GM19324 (cell line): ENCODE measurements around the gene STRN.
"Not testable (repeated sequence)": the region's sequence is repeated elsewhere in the genome, so short reads cannot be mapped to it uniquely, and the experiment has no call there.

Source experiments
- ATAC-seq: cut with Tn5 transposase; IDR thresholded peaks from one replicate; pipeline ENCODE4 v1.9.1; 2021; ENCODE audit warnings: mild to moderate bottlenecking, moderate library complexity; ENCODE audit not compliant: unreplicated experiment, low FRiP score

The STRN gene

DNA sequence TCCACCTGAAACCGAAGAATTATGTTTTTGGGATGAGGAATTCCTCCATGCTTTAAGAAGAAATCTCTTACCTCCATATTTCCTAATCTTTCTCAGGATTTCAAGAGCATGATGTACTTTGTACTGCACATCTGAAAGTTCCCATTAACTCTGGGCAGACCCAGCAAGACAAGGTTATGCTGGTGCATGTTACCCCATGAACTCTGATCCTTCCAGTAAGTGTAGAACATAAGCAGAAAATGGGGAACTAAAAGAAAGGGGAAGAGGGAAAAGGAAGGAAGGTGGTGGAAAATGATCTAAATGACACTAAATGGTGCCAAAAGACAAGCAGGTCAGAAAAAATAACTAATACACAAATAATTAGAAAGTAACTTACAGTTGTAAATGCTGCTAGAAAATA, 50.7 kb downstream of the STRN start:
- no peak for ATAC-seq

DNA sequence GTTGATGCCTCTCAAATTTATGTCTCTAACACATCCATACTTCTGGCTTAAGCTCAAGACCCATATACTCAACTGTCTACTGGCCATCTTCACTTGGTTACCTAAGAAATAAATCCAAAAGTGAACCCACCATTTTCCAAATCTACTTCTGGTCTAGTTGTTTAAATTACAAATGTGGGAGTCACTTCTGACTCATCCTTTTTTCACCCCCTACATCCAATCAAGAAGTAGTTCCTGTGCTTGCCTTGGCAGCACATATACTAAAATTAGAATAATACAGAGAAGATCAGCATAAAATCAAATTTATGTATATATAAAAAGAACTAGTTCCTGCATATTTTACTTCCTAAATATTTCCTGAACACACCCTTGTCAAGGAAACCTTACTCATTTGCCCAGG, 53.6 kb downstream of the STRN start:
- ATAC-seq, result no peak

DNA sequence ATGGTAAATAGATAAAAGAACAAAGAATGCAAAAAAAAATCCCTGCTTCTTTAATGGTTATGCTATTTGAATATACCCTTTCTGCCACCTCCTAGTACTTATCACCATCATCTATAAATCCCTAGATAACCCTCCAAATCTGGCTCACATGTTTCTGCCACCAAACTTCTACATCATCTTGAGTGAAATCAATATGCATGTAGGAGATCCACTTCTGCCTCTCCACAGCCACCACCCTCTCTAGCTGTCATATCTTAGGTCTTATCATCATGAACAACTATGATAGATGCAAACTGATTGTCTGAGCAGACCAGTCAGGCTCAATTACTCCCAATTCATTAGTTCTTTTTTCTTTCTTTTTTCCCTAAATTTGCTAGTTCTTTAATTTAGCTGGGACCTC, 55.3 kb downstream of the STRN start:
- no peak for ATAC-seq

DNA sequence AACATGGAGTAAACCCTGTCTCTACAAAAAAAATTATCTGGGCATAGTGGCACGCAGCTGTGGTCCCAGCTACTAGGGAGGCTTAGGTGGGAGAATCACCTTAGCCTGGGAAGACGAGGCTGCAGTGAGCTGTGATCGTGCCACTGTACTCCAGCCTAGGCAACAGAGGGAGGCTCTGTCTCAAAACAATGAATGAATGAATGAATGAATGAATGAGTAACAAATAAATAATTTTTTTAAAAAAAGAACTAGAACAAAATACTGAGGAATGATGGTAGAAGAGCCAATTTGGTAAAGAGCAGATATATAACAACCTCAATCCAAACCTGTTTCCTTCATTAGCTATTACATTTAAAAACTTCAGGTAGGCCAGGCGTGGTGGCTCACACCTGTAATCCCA, 60.1 kb downstream of the STRN start:
- no peak for ATAC-seq

DNA sequence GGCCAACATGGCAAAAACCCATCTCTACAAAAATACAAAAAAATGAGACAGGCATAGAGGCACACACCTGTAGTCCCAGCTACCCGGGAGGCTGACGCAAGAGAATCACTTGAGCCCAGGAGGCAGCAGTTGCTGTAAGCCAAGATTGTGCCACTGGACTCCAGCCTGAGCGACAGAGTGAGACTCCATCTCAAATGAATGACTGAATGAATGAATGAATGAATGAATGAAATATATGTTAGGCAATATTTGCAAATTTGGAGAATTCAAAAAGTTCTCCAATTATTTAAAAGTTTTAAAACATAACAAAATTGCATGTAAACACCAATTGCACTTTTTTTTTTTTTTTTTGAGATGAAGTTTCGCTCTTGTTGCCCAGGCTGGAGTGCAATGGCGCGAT, 61.7 kb downstream of the STRN start:
- ATAC-seq, result no peak

DNA sequence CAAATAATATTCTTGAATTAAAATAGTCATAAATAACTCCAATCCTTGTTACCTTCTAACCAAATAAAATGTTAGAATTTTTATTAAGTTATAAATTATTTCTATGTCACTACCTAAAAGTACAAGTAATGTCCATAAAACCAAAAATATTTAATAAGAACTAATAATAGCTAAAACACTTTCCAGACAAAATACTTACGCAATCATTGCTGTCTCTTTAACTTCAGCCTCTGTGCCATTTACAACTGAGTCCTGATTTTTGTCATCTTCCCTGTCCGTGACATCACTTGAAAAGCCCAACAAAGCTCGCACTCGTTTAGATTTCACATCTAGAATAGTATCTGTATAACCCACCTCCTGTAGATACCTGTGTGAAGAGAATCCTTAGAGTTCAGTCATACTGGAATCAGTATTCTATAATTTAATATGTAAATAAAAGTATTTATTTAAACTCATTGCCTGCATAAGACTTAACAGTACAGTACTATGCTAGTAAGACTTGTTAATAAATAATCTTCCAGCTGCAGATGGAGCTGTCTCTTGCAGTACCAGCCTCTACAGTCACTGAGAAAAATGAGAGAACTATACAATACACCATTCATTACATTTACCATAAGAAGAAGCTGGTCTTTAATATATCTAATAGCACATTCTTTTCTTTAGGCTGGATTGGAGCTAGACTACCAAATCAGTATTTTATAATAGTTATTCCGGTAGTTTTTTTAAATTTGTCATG, 63.8 kb downstream of the STRN start:
- ATAC-seq, result no peak

DNA sequence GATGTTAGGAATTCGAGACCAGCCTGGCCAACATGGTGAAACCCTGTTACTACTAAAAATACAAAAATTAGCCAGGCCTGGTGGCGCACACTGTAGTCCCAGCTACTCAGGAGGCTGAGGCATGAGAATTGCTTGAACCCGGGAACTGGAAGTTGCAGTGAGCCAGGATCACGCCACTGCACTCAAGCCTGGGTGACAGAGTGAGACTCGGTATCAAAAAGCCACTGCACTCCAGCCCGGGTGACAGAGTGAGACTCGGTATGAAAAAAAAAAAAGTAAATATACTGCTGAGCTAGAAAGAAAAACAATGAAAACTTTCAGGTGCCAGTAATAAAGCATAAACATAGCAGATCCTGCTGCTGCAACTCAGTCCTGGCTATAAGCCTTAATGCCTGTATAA, 73.5 kb downstream of the STRN start:
- no peak for ATAC-seq

DNA sequence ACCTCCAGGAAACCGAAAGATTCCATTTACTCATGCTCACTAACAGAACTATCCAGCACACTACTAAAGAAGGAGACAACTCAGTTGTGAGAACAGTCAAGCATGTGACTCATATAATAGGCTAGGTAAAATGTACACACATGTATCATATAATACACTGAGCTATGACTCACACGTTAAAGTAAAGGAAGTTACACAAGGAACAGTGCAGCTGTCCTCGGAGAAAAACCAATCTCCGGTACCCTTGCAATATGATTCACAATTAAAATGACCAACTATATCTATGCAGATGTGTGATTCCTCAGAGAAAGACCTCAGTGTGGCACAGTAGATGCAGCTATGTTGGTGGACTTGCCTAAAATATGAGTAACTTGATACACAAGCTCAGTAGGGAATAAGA, 76.5 kb downstream of the STRN start:
- no peak for ATAC-seq

DNA sequence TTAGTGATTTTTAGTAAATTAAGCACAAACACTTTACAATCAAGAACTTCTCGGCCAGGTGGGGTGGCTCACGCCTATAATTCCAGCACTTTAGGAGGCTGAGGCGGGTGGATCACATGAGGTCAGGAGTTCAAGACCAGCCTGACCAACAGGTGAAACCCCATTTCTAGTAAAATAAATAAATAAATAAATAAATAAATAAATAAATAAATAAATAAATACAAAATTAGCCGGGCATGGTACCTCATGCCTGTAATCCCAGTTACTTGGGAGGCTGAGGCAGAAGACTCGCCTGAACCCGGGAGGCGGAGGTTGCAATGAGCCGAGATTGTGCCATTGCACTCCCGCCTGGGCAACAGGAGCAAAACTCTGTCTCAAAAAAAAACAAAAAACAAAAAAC, 79.2 kb downstream of the STRN start:
- not testable (repeated sequence) for ATAC-seq

DNA sequence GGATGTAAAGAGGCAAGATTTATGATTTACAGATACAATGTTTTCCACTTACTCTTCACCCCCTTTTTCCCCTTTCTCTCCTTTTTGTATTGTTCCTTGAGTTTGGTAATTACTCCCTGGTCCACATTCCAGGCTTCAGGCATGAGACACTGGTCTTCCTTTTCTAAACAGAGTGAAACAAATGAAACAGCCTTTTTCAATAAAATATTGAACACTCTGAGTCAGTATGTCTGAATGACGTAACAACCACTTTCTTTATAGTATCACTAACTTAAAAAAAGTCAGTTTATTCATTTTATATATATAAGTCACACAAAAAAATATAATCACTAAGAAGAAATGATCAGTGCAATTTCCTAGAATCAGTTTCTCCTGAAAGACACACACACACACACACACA, 79.7 kb downstream of the STRN start:
- no peak for ATAC-seq

DNA sequence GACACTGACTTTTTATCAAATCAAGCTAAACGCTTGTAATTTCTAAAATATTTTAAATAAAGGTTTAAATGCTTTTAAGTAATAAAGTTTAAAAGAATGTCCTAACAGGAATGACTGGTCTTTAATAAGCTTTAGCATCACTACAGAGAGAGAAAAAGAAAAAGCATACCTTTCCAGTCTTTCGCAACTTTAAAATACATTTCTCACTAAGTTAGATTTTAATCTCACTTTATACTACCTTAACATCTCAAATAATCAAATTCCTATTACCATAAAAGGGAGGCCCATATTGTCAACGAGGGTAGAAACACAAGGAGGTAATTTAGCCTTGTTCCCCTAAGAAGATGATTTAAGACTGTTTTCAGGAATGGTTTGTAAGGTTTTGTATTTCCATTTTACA, 80.7 kb downstream of the STRN start:
- ATAC-seq, result no peak

DNA sequence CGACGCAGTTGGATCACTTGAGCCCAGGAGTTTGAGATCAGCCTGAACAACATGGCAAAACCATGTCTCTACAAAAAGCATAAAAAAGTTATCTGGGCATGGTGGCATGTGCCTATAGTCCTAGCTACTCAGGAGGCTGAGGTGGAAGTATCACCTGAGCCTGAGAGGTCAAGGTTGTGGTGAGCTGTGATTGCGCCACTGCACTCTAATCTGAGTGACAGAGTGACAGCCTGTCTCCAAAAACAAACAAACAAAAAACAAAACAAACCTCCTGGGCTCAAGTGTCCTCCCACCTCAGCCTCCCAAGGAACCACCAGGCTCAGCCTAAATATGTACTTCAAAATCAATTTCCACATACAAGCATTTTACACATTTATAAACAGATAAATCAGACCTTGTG, 83.8 kb downstream of the STRN start:
- ATAC-seq, result no peak

DNA sequence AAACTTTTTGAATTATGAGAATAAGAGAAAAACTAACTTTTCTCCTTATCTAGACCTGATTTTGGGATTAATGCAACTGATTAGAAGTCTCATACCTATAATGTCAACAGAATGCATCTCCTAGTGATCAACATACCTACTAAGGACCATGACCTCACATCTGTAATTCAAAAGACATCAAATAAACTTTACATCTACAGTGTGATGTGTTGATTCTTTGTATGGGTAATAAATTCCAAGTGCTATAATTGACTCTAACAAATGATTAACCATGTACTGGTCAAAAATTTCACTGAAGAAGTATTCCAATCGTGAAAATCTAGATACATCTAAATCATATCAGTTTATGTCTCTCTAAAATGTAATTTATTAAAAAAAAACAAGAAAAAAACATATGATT, 84.5 kb downstream of the STRN start:
- ATAC-seq, result no peak

DNA sequence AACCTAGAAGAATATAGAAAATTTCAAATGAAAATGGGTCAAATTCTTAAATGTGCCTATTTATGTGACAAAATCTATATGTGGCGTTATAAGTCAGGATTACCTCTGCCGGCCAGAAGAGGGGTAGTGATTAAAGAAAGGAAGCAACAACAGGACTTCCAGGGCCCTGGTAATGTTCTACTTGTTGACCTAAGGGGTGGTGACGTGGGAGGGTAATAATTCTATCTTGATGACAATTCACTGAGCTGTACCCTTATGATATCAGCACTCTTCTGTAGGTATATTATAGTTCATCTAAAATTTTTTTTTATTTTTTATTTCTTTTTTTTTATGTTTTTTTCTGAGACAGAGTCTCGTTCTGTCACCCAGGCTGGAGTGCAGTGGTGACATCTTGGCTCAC, 87.9 kb downstream of the STRN start:
- ATAC-seq, result no peak

DNA sequence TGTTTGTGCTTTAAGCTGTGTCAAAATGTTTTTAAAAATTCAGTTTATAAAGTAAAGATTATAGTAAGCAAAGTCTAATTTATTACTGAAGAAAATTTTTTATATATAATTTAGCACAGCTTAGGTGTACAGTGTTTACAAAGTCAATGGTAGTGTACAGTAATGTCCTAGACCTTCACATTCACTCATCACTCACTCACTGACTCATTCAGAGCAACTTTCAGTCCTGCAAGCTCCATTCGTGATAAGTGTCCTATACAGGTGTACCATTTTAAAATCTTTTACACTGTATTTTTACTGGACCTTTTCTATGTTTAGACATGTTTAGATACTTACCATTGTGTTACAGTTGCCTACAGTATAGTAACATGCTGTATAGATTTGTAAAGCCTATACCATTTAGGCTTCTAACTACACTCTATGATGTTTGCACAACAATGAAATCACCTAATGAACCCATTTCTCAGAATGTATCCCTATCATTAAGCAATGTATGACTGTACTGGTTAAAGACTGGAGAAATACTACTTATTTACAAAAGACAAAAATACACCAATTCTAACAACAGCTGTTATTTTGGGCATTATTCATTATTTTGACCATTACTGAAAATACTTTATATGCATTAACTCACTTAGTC, 95.1 kb downstream of the STRN start:
- no peak for ATAC-seq

DNA sequence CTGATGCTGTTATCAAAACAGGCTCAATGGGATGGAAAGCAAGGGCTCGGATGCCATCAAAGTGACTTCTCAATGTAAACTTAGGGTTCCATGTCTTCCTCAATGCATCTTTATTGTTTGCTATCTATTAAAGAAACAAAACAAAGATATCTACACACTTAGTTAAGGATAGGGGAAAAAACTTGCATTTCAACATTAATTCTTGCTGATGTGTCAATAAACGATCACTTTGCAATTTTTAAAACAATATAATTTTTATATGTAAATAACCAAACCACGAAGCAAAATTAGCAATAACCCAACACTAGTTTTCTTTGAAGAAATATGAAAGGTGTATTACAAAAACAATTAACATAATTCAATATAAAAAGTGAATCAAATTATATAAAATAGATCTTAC, 96.7 kb downstream of the STRN start:
- no peak for ATAC-seq

DNA sequence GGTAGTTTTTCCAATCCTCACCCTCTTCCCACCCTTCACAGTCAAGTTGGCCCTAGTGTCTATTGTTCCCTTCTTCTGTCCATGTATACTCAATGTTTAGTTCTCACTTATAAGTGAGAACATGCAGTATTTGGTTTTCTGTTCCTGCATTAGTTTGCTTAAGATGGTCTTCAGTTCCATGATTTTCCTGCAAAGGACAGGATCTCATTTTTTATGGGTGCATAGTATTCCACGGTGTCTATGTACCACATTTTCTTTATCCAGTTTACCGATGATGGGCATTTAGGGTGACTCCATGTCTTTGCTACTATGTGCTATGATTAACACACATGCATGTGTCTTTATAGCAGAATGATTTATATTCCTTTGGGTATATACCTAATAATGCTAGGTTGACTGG, 104.4 kb downstream of the STRN start:
- ATAC-seq, result no peak

DNA sequence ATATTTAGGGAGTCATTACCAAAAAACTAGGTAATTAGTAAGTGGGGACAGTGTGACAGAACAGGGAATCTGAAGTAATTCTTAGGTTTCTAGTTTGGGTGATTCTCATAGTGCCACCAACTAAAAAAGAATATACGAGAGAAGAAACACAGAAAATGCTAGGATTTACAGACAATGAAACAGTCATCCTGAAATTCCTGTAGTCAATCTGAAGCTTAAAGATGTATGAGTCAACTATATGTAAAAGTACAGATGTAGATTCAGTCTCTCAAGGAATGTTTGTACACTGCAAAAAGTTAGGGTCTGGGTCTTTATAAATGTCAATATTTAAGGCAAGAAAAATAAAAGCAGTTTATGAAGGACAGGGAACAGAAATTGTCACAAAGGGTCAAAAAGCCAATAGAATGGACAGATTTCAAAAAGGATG, 107.0 kb downstream of the STRN start:
- no peak for ATAC-seq

DNA sequence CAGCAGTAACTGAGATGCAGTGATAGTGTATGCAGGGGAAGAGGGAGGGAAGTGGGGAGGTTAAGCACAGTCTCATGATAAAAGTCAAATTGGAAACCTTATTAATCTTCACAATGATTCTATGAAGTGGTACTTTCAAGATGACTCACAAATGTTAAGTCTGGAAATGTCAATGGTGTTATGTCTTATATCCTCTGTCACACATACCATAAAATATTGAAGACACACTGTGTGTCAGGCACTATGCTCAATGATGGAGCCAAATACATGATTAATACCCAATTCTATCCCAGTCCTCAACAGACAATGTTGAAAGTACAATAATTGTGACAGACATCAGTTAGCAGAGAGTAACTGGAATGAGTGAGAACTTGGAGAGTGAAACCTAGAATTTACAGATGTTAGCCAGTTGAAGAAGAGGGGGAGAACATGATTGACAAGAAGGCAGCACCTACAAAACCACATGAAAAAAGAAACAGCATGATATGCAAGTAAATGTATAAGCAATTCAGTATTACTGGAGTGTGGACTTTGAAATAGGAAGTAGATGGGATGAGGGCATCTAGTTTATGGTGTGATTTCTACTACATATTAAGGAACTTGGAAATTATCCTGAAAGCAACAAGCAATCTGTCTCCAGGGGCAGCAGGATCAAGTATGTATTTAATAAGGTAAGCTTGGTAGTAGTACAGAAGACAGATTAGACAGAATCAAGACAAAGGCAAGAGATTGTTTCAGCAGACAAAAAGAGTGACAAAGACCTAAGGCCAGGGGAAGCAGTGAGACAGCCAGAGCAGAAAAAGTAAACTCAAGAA, 107.6 kb downstream of the STRN start:
- ATAC-seq, result no peak

DNA sequence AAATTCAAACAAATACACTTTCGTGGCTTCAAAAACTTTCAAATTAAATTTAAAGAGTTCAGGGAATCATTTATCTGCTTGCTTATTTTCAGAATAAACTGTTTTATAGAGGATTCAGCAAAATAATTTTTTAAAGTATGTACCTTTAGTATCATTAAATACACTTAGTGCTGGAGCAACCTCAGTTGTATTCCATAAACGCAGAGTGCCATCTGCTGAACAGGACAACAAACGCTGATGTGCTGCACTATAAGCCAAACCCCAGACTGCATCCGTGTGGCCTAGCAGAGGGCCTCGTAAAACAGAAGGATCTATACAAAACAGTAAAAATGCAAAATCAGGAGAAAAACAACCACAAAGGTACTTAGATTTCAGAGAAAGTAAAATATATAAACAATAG, 108.6 kb downstream of the STRN start:
- ATAC-seq, result no peak

DNA sequence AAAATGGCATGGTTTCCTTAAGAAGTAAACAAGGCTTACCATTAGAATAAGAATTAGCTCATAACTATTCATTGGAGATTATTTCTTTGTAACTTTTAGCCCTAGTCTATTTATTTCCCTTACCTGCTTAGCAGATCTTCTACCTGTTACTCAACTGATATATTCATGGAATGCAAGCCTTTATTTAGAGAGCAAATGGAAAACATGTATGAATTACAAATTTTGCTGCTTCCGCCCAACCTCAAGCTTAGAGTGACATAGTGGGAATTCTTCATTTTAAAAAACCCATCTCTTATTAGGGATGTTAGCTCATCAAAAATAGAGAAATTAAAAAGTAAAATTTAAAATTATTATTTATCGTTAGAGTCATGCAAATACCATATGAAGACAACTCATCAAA, 110.9 kb downstream of the STRN start:
- ATAC-seq, result no peak

DNA sequence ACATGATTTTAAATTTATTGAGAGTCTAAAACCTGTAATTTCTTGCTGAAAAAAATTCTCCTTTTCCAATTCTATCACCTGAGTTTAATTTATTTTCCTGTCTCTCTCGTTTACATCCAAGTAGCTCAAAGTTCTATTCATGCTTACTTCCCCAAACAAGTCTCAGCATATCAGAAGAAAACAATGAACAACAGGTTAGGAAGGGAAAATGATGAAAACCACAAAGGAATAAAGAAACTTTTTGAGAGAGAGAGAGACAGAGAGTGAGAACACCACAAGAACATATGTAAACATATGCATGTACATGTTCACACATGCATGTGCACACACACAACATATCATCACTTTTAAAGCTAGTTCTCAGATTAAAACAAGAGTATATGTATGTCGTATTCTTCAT, 112.1 kb downstream of the STRN start:
- no peak for ATAC-seq
